ENCODE measurements around the gene PNPO. TPM values are rescaled to one million over a fixed set of nuclear protein-coding genes. Genes with fewer than 3 reads are reported as not detected.

PNPO gene
- total and polyA plus RNA-seq, 2 of the 13 experiments (the other 11 are each of a cell fraction or from before 2014, with no cell fraction given), result 47.9 to 63.3 TPM

- TF ChIP-seq KDM5A (IDR thresholded peaks at IDR 0.05; ENCODE audit: borderline replicate concordance, low read length) (no peak; the same call in 1 of the 2 replicates), ZNF878 (CRISPR knock-in tag; IDR thresholded peaks at IDR 0.05) (0 out of 2 replicates have a peak, but pooled peaks have one; percentile 38), ZFP36L2 (CRISPR knock-in tag; IDR thresholded peaks at IDR 0.05) (no peak; the same call in 1 of the 2 replicates), ZMYM3 (CRISPR knock-in tag; IDR thresholded peaks at IDR 0.05) (no peak; the same call in 1 of the 2 replicates), GTF2F1 (IDR thresholded peaks at IDR 0.05; ENCODE audit: low read length) (no peak), TBP (CRISPR knock-in tag; IDR thresholded peaks at IDR 0.05) (no peak), HOMEZ (CRISPR knock-in tag; IDR thresholded peaks at IDR 0.05; ENCODE audit: low read depth) (peak; percentile 33; the same call in 1 of the 2 replicates), GLI4 (CRISPR knock-in tag; IDR thresholded peaks at IDR 0.05; ENCODE audit: borderline replicate concordance) (peak; percentile 50; the same call in 1 of the 2 replicates), PCBP2 (optimal IDR thresholded peaks at IDR 0.05; ENCODE audit: low read depth, low read length, poor library complexity, severe bottlenecking) (no peak), MLX (CRISPR knock-in tag; IDR thresholded peaks at IDR 0.05) (no peak), IRF9 (CRISPR knock-in tag; IDR thresholded peaks at IDR 0.05; ENCODE audit: borderline replicate concordance) (no peak), BORCS8-MEF2B (CRISPR knock-in tag; IDR thresholded peaks at IDR 0.05) (peak; percentile 90), ZNF605 (CRISPR knock-in tag; IDR thresholded peaks at IDR 0.05) (peak; percentile 57), ZNF567 (CRISPR knock-in tag; IDR thresholded peaks at IDR 0.05; ENCODE audit: borderline replicate concordance) (no peak), ATF4 (CRISPR knock-in tag; IDR thresholded peaks at IDR 0.05) (no peak), MAFF (IDR thresholded peaks at IDR 0.05; ENCODE audit: low read depth, low read length) (no peak), BRD4 (CRISPR knock-in tag; IDR thresholded peaks at IDR 0.05) (no peak), ZNF232 (CRISPR knock-in tag; IDR thresholded peaks at IDR 0.05; ENCODE audit: borderline replicate concordance) (peak; percentile 53; the same call in 1 of the 2 replicates), SNRNP70 (IDR thresholded peaks at IDR 0.05; ENCODE audit: low read depth, low read length) (no peak), MZF1 (CRISPR knock-in tag; IDR thresholded peaks at IDR 0.05; ENCODE audit: borderline replicate concordance) (0 out of 2 replicates have a peak, but pooled peaks have one; percentile 24), ZNF619 (CRISPR knock-in tag; IDR thresholded peaks at IDR 0.05) (no peak), ZNF234 (CRISPR knock-in tag; conservative IDR thresholded peaks at IDR 0.05) (no peak), ZNF3 (CRISPR knock-in tag; IDR thresholded peaks at IDR 0.05) (peak; percentile 38; the same call in 1 of the 2 replicates)
These were observed 46.0 kb upstream of the PNPO start (continued) for GRCh38 chr17:47895347-47895855.
